Measurements from ENCODE around the gene SSR1.

DNA sequence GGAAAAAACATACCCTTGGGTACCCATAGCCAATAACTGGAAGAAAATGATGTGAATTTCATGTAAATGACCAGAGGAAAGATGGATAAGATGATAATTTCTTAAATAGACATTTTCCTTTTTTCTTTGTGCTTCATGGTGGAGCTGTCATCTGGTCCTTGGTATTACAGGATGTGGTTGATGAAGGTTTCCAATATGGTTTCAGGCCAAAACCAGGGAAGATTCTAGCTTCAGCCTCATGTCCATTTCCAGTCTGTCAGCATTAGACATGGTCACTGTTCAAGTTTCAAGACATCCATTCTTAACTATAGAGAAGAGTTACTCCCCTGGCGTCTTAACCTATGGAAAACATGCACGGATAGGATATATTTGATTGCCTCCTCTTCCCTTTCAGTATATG is 63.6 kb downstream of the SSR1 start:
- TF ChIP-seq ZNF441 (CRISPR knock-in tag; IDR thresholded peaks at IDR 0.05; ENCODE audit: borderline replicate concordance) (no peak), RFX5 (IDR thresholded peaks at IDR 0.05; ENCODE audit: low read depth, low read length) (no peak), ZNF550 (CRISPR knock-in tag; IDR thresholded peaks at IDR 0.05; ENCODE audit: borderline replicate concordance) (no peak), MYC (CRISPR knock-in tag; IDR thresholded peaks at IDR 0.05; ENCODE audit: borderline replicate concordance) (no peak), ZNF317 (CRISPR knock-in tag; IDR thresholded peaks at IDR 0.05) (no peak), TAF1 (CRISPR knock-in tag; IDR thresholded peaks at IDR 0.05) (no peak), ELF4 (CRISPR knock-in tag; IDR thresholded peaks at IDR 0.05; ENCODE audit: borderline replicate concordance) (no peak), MXI1 (IDR thresholded peaks at IDR 0.05; ENCODE audit: borderline replicate concordance, low read depth, low read length) (no peak), CBX2 (IDR thresholded peaks at IDR 0.05; ENCODE audit: low read depth, low read length) (no peak), CBX2 (CRISPR knock-in tag; IDR thresholded peaks at IDR 0.05; ENCODE audit: low read depth) (no peak), POLR2A (IDR thresholded peaks at IDR 0.05; ENCODE audit: insufficient read depth in 1 of 2, low read depth in 2 of 2, low read length in 2 of 2) (no peak)
- TF ChIP-seq, protein P1, sequence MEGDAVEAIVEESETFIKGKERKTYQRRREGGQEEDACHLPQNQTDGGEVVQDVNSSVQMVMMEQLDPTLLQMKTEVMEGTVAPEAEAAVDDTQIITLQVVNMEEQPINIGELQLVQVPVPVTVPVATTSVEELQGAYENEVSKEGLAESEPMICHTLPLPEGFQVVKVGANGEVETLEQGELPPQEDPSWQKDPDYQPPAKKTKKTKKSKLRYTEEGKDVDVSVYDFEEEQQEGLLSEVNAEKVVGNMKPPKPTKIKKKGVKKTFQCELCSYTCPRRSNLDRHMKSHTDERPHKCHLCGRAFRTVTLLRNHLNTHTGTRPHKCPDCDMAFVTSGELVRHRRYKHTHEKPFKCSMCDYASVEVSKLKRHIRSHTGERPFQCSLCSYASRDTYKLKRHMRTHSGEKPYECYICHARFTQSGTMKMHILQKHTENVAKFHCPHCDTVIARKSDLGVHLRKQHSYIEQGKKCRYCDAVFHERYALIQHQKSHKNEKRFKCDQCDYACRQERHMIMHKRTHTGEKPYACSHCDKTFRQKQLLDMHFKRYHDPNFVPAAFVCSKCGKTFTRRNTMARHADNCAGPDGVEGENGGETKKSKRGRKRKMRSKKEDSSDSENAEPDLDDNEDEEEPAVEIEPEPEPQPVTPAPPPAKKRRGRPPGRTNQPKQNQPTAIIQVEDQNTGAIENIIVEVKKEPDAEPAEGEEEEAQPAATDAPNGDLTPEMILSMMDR (CRISPR knock-in tag; IDR thresholded peaks at IDR 0.05), result no peak
